Keratinocyte (primary cell): Measurements from ENCODE around the gene ZNF219. TPM values are rescaled to one million over a fixed set of nuclear protein-coding genes. Genes with fewer than 3 reads are reported as not detected.

Source experiments
- DNase-seq: peaks from one replicate; pipeline ENCODE4 v3.0.0-alpha.2; 2011; ENCODE audit warnings: low read depth, missing footprints, low spot score
- FAIRE-seq: peaks from 2 replicates; lab custom pipeline; 2011; peaks lifted over from hg19 to GRCh38; lab: Jason Lieb, UNC
- H2AFZ ChIP-seq: 2 replicates; pipeline ENCODE4 v1.6.0; 2012; ENCODE audit warnings: low read length, control low read depth, inconsistent platforms; ENCODE audit not compliant: control insufficient read depth
- H3K27ac ChIP-seq: 2 replicates; pipeline ENCODE4 v1.5.1; 2011; ENCODE audit warnings: low read length; ENCODE audit not compliant: control insufficient read depth, insufficient read depth
- H3K27me3 ChIP-seq: 3 replicates; pipeline ENCODE4 v1.6.0; 2011; ENCODE audit warnings: low read length; ENCODE audit not compliant: control insufficient read depth, insufficient read depth; ENCODE audit errors: extremely low read depth
- H3K36me3 ChIP-seq, 2 experiments: 2 replicates in 1 of 2; 3 replicates in 1 of 2; pipeline ENCODE4 v1.5.1; 2011; ENCODE audit warnings: low read length in 2 of 2, mild to moderate bottlenecking in 1 of 2; ENCODE audit not compliant: control insufficient read depth in 2 of 2, insufficient read depth in 2 of 2; ENCODE audit errors: extremely low read depth in 1 of 2
- H3K4me1 ChIP-seq: 3 replicates; pipeline ENCODE4 v1.5.1; 2011; ENCODE audit warnings: low read length; ENCODE audit not compliant: control insufficient read depth, insufficient read depth; ENCODE audit errors: extremely low read depth
- H3K4me2 ChIP-seq: 3 replicates; pipeline ENCODE4 v1.6.0; 2011; ENCODE audit warnings: low read depth, low read length; ENCODE audit not compliant: control insufficient read depth, insufficient read depth; ENCODE audit errors: extremely low read depth
- H3K4me3 ChIP-seq, 3 experiments: fragments of 200-600 bp in 1 of 3; sonication (generic) in 1 of 3; 2 replicates in 2 of 3; 3 replicates in 1 of 3; pipeline ENCODE4 v1.5.1; 2011 to 2016; ENCODE audit warnings: low read length in 3 of 3, mild to moderate bottlenecking in 3 of 3, control low read depth in 2 of 3, inconsistent platforms in 1 of 3, low read depth in 1 of 3, mixed read lengths in 1 of 3, mixed run types in 1 of 3, moderate library complexity in 1 of 3; ENCODE audit not compliant: control insufficient read depth in 2 of 3, insufficient read depth in 2 of 3; ENCODE audit errors: extremely low read depth in 1 of 3
- H3K79me2 ChIP-seq: 2 replicates; pipeline ENCODE4 v1.6.0; 2012; ENCODE audit warnings: low read length; ENCODE audit not compliant: control insufficient read depth, insufficient read depth
- H3K9ac ChIP-seq: 3 replicates; pipeline ENCODE4 v1.6.0; 2011; ENCODE audit warnings: low read length; ENCODE audit not compliant: control insufficient read depth, insufficient read depth; ENCODE audit errors: extremely low read depth
- H3K9me1 ChIP-seq: 3 replicates; pipeline ENCODE4 v1.6.0; 2011; ENCODE audit warnings: low read length; ENCODE audit not compliant: control insufficient read depth, insufficient read depth; ENCODE audit errors: extremely low read depth
- H3K9me3 ChIP-seq: 2 replicates; pipeline ENCODE4 v1.5.1; 2012; ENCODE audit warnings: low read depth, low read length; ENCODE audit not compliant: control insufficient read depth
- H4K20me1 ChIP-seq: 3 replicates; pipeline ENCODE4 v1.6.0; 2011; ENCODE audit warnings: low read length; ENCODE audit not compliant: control insufficient read depth, insufficient read depth; ENCODE audit errors: extremely low read depth
- EZH2 ChIP-seq: IDR thresholded peaks from one replicate; pipeline ENCODE4 v1.6.1; 2012; ENCODE audit warnings: inconsistent platforms, mild to moderate bottlenecking, low read length, moderate library complexity
- dilution Hi-C: fragments of 300-500 bp; cut with MboI; formaldehyde crosslinking; loops from one replicate; pipeline ENCODE4 v1.7.0; 2020; ENCODE audit warnings: low sequenced_read_pairs; ENCODE audit not compliant: extremely low pct_ligation_motif_present
- polyA plus RNA-seq, 5 experiments: library from polyadenylated mRNA; depleted of rRNA in 3 of 5; stranded (reverse) in 3 of 5; stranded (forward) in 1 of 5; unstranded in 1 of 5; fragments of >200 nt; gene quantifications; 1 replicate in 1 of 5; 2 replicates in 3 of 5; 3 replicates in 1 of 5; pipeline versions ENCODE4 v1.2.1 to v1.2.3, GENCODE V29; 2011 to 2012; ENCODE audit warnings: missing spikeins in 2 of 5, low read depth in 1 of 5, low replicate concordance in 1 of 5
- TF ChIP-seq, protein P1 (sequence below), 3 experiments: IDR thresholded peaks in 1 of 3; conservative IDR thresholded peaks in 1 of 3; optimal IDR thresholded peaks in 1 of 3; 2 replicates in 2 of 3; 3 replicates in 1 of 3; pipeline versions ENCODE3 to v1.5.1; 2011; ENCODE audit warnings: low read length in 3 of 3, mild to moderate bottlenecking in 3 of 3, moderate library complexity in 2 of 3, control low read depth in 1 of 3, inconsistent platforms in 1 of 3; ENCODE audit not compliant: insufficient read depth in 2 of 3; ENCODE audit errors: extremely low read depth in 1 of 3

ZNF219 gene
- polyA plus RNA-seq, 1 donor (not counting 4 experiments of a cell fraction or from before 2014, with no cell fraction given) = 23.1 TPM

DNA sequence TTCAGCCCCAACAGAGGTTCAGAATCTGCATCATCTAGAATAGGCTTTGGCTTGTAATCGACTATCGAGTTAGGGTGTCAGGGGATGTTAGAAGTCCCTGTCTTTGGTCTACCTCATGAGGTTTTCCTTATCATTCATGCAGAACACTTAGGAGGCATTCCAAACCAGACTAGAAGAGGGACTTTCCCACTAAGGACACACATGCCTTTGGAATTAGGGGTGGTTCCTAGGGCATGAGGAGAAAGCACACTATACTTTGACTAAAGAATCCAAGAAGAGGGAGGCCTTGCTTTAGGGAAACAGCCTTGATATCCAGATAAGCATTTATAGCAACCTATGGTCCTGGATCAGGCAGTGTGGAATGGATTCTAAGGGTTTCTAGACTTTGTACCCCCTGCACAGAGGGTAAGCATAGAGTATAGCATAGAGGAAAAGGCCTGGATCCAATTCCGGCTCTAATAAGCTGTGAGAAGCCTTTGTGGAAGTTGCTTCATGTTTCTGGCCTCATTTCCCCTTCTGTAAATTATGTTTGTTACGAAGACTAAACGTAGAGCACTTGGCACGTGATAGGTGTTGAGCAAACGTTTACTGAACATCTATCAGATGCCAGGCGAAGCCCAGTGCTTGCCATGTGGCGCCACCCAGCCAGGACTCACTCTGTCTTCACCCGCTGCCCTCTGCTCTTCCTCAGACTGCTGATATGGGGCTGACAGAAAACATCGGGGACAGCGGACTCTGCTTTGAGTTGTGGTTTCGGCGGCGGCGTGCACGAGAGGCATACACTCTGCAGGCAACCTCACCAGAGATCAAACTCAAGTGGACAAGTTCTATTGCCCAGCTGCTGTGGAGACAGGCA is 13.2 kb downstream of the ZNF219 start:
- H3K36me3 ChIP-seq = peaks cover 9 to 19% of the 10 kb centered on the region in 2 experiments
- H3K27me3 ChIP-seq = no peaks in the 10 kb centered on the region
- dilution Hi-C loops = no loop called here
- peaks cover 3% of the 10 kb centered on the region for H3K9me1 ChIP-seq
- H3K79me2 ChIP-seq = no peaks in the 10 kb centered on the region
- peak overlapping the region; percentile 40 for H3K9ac ChIP-seq
- no peaks in the 10 kb centered on the region for H4K20me1 ChIP-seq
- H3K9me3 ChIP-seq = no peaks in the 10 kb centered on the region
- peak overlapping the region; percentile 50 for H3K27ac ChIP-seq
- no peak for TF ChIP-seq EZH2
- TF ChIP-seq, protein P1, sequence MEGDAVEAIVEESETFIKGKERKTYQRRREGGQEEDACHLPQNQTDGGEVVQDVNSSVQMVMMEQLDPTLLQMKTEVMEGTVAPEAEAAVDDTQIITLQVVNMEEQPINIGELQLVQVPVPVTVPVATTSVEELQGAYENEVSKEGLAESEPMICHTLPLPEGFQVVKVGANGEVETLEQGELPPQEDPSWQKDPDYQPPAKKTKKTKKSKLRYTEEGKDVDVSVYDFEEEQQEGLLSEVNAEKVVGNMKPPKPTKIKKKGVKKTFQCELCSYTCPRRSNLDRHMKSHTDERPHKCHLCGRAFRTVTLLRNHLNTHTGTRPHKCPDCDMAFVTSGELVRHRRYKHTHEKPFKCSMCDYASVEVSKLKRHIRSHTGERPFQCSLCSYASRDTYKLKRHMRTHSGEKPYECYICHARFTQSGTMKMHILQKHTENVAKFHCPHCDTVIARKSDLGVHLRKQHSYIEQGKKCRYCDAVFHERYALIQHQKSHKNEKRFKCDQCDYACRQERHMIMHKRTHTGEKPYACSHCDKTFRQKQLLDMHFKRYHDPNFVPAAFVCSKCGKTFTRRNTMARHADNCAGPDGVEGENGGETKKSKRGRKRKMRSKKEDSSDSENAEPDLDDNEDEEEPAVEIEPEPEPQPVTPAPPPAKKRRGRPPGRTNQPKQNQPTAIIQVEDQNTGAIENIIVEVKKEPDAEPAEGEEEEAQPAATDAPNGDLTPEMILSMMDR (optimal IDR thresholded peaks at IDR 0.05 in 1 of 3, IDR thresholded peaks at IDR 0.05 in 1 of 3, conservative IDR thresholded peaks at IDR 0.05 in 1 of 3; ENCODE audit: extremely low read depth in 1 of 3, insufficient read depth in 2 of 3, low read length in 3 of 3) = no peak
- H3K4me3 ChIP-seq = no peak overlapping the region
- FAIRE-seq (peak; percentile 66), DNase-seq (no peak)
- peak overlapping the region; percentile 66 for H3K4me2 ChIP-seq
- peaks cover 17% of the 10 kb centered on the region for H3K4me1 ChIP-seq
- peak overlapping the region; percentile 39 for H2AFZ ChIP-seq

DNA sequence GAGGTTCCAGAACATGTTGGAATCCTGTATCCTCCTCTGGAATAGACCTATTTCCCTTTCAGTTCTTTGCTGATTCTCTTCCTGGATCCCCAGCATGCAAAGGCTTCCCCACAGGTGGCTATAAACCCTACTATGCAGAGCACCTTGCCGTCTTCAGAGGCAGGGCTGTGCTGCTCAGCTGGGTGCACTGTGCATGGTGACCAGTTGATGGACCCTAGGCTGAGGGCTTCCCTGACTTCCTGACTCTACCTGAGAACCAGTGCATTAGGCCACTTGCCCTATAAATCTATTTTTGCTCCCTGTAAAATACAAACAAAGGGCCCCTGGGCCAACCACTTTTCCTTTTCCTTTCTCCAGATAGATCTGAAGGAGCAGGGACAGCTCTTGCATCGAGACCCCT is 14.1 kb downstream of the ZNF219 start:
- dilution Hi-C loops = no loop called here
- Histone ChIP-seq H3K4me3 (no peak overlapping the region), H3K27ac (peak overlapping the region; percentile 19), H2AFZ (no peak overlapping the region), H3K4me1 (peaks cover 17% of the 10 kb centered on the region), H3K9ac (no peak overlapping the region), H3K36me3 (peaks cover 3 to 14% of the 10 kb centered on the region in 2 experiments), H3K9me3 (no peaks in the 10 kb centered on the region), H3K9me1 (peaks cover 3% of the 10 kb centered on the region), H3K4me2 (no peak overlapping the region), H3K79me2 (no peaks in the 10 kb centered on the region), H4K20me1 (no peaks in the 10 kb centered on the region), H3K27me3 (no peaks in the 10 kb centered on the region)
- TF ChIP-seq, protein P1 (optimal IDR thresholded peaks at IDR 0.05 in 1 of 3, IDR thresholded peaks at IDR 0.05 in 1 of 3, conservative IDR thresholded peaks at IDR 0.05 in 1 of 3; ENCODE audit: extremely low read depth in 1 of 3, insufficient read depth in 2 of 3, low read length in 3 of 3) = no peak
- TF ChIP-seq EZH2 = no peak
- DNase-seq (no peak), FAIRE-seq (no peak)
